GM06990 (cell line): ENCODE results near the gene PRR19.

Experiments
- DNase-seq: peaks from one replicate; pipeline ENCODE4 v3.0.0-alpha.2; 2011; ENCODE audit not compliant: insufficient read length; ENCODE audit errors: extremely low read depth
- H3K27me3 ChIP-seq: replicated peaks from 2 replicates; pipeline ENCODE4 v1.6.0; 2011; ENCODE audit warnings: low read length; ENCODE audit not compliant: control insufficient read depth, insufficient read depth
- H3K36me3 ChIP-seq: 2 replicates; pipeline ENCODE4 v1.5.1; 2011; ENCODE audit warnings: low read length; ENCODE audit not compliant: control insufficient read depth, insufficient read depth
- H3K4me3 ChIP-seq: replicated peaks from 2 replicates; pipeline ENCODE4 v1.5.1; 2011; ENCODE audit warnings: low read depth, mild to moderate bottlenecking, control low read depth, low read length
- TF ChIP-seq, protein P1 (sequence below): IDR thresholded peaks from 2 replicates; pipeline ENCODE4 v1.5.1; 2011; ENCODE audit warnings: low read length, control low read depth, mild to moderate bottlenecking, inconsistent platforms; ENCODE audit not compliant: insufficient read depth, poor library complexity, severe bottlenecking

Gene PRR19

DNA sequence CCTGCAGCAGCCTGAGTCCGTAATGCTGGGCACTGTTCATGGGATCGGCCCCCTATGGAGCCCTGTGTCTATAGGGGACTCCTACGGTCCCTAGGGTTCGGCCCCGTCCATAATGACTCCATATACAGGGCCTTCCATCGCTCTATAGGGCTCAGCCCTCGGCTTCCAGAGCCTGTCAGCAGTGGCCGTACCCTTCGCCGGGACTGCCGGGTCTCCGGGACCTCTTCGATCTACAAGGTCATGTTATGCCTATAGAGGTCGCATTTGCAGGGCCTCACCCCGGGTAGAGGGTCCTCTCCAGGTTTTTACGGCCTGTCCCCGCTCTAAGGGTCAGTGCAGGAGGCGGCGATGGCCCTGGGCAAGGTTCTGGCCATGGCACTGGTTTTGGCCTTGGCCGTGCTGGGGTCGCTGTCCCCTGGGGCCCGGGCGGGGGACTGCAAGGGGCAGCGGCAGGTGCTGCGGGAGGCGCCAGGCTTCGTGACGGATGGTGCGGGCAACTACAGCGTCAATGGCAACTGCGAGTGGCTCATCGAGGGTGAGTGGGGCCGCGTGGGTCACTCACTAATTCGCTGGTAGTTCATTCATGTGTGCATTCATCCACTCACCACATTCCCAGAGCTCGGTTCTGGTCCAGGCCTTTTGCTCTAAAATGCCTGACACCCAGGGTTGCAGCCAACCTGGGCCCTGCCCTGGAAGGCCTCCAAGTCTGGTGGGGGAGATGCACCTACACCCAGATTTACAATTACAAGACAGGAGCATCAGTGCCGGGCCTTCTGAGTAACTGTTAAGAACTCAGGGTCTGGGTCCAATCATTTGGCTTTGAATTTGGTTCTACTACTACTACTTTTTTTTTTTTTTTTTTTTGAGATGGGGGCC lies 24.2 kb downstream of the PRR19 start:
- Histone ChIP-seq H3K4me3 (peak overlapping the region; percentile 93), H3K27me3 (no peaks in the 10 kb centered on the region; the same call in 1 of the 2 replicates), H3K36me3 (no peaks in the 10 kb centered on the region)
- peak; percentile 56 for DNase-seq
- TF ChIP-seq, protein P1, sequence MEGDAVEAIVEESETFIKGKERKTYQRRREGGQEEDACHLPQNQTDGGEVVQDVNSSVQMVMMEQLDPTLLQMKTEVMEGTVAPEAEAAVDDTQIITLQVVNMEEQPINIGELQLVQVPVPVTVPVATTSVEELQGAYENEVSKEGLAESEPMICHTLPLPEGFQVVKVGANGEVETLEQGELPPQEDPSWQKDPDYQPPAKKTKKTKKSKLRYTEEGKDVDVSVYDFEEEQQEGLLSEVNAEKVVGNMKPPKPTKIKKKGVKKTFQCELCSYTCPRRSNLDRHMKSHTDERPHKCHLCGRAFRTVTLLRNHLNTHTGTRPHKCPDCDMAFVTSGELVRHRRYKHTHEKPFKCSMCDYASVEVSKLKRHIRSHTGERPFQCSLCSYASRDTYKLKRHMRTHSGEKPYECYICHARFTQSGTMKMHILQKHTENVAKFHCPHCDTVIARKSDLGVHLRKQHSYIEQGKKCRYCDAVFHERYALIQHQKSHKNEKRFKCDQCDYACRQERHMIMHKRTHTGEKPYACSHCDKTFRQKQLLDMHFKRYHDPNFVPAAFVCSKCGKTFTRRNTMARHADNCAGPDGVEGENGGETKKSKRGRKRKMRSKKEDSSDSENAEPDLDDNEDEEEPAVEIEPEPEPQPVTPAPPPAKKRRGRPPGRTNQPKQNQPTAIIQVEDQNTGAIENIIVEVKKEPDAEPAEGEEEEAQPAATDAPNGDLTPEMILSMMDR, result peak; percentile 49

DNA sequence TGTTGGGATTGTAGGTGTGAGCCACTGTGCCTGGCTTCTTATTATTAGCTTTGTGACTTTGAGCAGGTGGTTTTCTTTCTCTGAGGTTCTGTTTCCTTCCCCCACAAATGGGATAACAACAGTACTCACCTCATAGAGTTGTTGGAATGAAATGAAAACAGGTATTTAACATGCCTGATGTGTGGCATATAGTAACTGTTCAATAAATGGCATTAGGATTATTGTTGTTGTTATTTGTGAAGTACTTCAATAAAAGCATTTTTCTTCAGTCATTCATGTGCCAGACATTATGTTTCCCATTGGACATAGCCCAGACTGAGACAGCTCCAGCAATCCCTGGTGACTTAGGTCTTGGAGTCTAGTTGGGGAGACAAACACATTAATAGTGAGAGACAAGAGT lies 25.0 kb downstream of the PRR19 start:
- no peak overlapping the region for H3K4me3 ChIP-seq
- H3K36me3 ChIP-seq, result no peaks in the 10 kb centered on the region
- no peak for DNase-seq
- H3K27me3 ChIP-seq, result no peaks in the 10 kb centered on the region; the same call in 1 of the 2 replicates
- TF ChIP-seq, protein P1, result no peak

DNA sequence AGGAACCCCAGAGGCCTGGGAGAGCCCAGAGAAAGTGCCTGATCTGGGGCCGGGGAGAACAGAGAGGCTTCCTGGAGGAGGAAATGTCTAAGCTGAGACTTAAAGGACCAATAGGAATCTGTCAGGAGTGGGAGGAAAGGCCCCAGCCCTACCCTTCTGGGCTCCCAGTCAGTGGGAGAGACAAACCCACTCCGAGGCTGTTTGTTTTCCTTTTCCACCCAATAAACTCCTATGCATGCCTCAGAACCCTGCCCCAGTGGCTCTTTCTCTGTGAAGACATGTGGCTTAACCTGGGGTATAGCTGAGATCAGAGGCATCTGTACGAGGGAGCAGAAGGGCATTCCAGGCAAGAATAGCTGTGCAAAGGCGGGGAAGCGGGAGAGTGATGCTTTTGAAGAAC lies 25.4 kb downstream of the PRR19 start:
- no peak for DNase-seq
- H3K27me3 ChIP-seq, result no peaks in the 10 kb centered on the region; the same call in 1 of the 2 replicates
- H3K36me3 ChIP-seq, result no peaks in the 10 kb centered on the region
- TF ChIP-seq, protein P1, result no peak
- H3K4me3 ChIP-seq, result no peak overlapping the region

DNA sequence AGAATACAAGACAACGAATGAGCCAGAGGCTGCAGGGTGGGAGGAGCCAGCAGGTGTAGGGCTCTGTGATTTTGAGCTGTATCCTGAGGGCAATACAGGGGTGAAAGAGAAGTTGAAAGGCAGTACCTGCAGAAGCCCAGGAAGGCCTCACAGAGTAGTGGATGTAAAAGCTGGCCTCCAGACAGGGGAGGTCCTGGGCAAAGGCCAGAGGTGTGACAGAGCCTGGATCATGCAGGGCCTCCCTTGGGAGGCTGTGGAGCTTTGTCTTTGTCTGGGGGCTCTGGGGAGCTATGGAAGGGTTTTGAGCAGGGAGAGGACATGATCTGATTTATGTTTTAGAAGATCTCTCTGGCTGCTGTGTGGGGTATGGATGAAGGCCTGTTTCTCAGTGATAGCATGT lies 26.2 kb downstream of the PRR19 start:
- H3K36me3 ChIP-seq, result no peaks in the 10 kb centered on the region
- DNase-seq, result no peak
- no peak overlapping the region for H3K4me3 ChIP-seq
- H3K27me3 ChIP-seq, result no peaks in the 10 kb centered on the region; the same call in 1 of the 2 replicates
- TF ChIP-seq, protein P1, result no peak

DNA sequence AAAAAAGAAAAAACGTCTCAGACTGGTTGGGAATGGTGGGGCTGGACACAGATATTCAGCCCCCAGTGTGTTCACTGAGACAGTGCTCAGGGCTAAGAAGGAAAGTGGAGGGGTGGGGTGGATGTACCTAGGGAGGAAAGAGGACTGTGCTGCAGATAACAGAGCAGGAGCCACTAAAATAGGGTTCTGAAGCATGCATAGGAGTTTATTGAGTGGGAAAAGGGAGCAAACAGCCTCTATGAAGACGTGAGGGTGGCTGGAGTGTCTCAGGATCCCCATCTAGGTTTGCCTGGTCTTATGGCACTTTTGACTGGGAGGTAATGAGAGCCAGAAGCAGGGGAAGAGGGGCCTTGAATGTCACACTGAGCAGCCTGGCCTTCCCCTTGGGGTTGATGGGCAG lies 26.9 kb downstream of the PRR19 start:
- Histone ChIP-seq H3K36me3 (peaks cover 1% of the 10 kb centered on the region), H3K27me3 (no peaks in the 10 kb centered on the region; the same call in 1 of the 2 replicates), H3K4me3 (no peak overlapping the region)
- DNase-seq, result no peak
- TF ChIP-seq, protein P1, result no peak
